K562 (cell line): ENCODE results near the gene RNF150. TPM values are rescaled to one million over a fixed set of nuclear protein-coding genes. Genes with fewer than 3 reads are reported as not detected.

Experiments
- ATAC-seq: fragments of 200-7000 bp; cut with Tn5 transposase; 3 replicates; pipeline ENCODE4 v1.9.1; 2020; ENCODE audit warnings: moderate library complexity
- BruUV-seq: library from RNA; stranded (reverse); fragments of 400-500 nt; replicated peaks from 2 replicates; lab custom pipeline; 2021; lab: Mats Ljungman, UMichigan
- CTCF ChIA-PET: fragments of 300-600 bp; formaldehyde crosslinking; extraction: SDS; loops from one replicate; lab custom pipeline; 2021; ENCODE audit warnings: low intra/inter-chr PET ratio; lab: Yijun Ruan, JAX
- POLR2A ChIA-PET: fragments of 300-600, 350-650 bp; sonication (Branson Sonifier 250); formaldehyde crosslinking; extraction: SDS; loops from one replicate; lab custom pipeline; 2021; ENCODE audit warnings: antibody characterized with exemption, inconsistent platforms; lab: Yijun Ruan, JAX
- DNase-seq, 4 experiments: peaks; one replicate each; pipeline versions ENCODE4 v3.0.0 to v3.0.0-alpha.2; 2011 to 2018; ENCODE audit warnings: low spot score in 3 of 4, mixed read lengths in 3 of 4; ENCODE audit errors: extremely low read depth in 1 of 4
- FAIRE-seq: peaks from 2 replicates; lab custom pipeline; 2011; peaks lifted over from hg19 to GRCh38; lab: Jason Lieb, UNC
- H2AFZ ChIP-seq: 2 replicates; pipeline ENCODE4 v1.6.0; 2011; ENCODE audit warnings: low read depth, low read length, control low read depth, inconsistent platforms
- H3K27ac ChIP-seq: fragments of 200-600 bp; 3 replicates; pipeline ENCODE4 v1.8.0; 2011; ENCODE audit warnings: low read depth, mild to moderate bottlenecking, control low read depth, inconsistent platforms, low read length, moderate library complexity, mixed read lengths; ENCODE audit errors: extremely low read depth
- H3K27me3 ChIP-seq, 2 experiments: fragments of 300-600 bp in 1 of 2; 2 replicates in 1 of 2; 3 replicates in 1 of 2; pipeline versions ENCODE4 v1.6.0 to v1.8.0; 2011; ENCODE audit warnings: inconsistent platforms in 2 of 2, low read length in 2 of 2, mild to moderate bottlenecking in 1 of 2, mixed read lengths in 1 of 2, moderate library complexity in 1 of 2; ENCODE audit not compliant: control insufficient read depth in 2 of 2, insufficient read depth in 2 of 2
- H3K36me3 ChIP-seq: fragments of 300-600 bp; 3 replicates; pipeline ENCODE4 v1.8.0; 2011; ENCODE audit warnings: mild to moderate bottlenecking, low read length, inconsistent platforms; ENCODE audit not compliant: control insufficient read depth, insufficient read depth
- H3K4me1 ChIP-seq, 2 experiments: fragments of 200-600 bp in 1 of 2; replicated peaks in 1 of 2; 2 replicates in 1 of 2; 3 replicates in 1 of 2; pipeline versions ENCODE4 v1.5.1 to v1.8.0; 2011; ENCODE audit warnings: inconsistent platforms in 2 of 2, low read length in 2 of 2, mild to moderate bottlenecking in 1 of 2, mixed read lengths in 1 of 2, moderate library complexity in 1 of 2; ENCODE audit not compliant: control insufficient read depth in 2 of 2, insufficient read depth in 2 of 2
- H3K4me2 ChIP-seq: 2 replicates; pipeline ENCODE4 v1.6.1; 2011; ENCODE audit warnings: low read length, control low read depth, inconsistent platforms, mixed read lengths; ENCODE audit not compliant: insufficient read depth
- H3K4me3 ChIP-seq: fragments of 200-600 bp; sonication (generic), shearing (Covaris generic); 2 replicates; pipeline ENCODE4 v1.5.1; 2016; ENCODE audit warnings: control low read depth, inconsistent platforms
- H3K79me2 ChIP-seq: fragments of 200-600 bp; 3 replicates; pipeline ENCODE4 v1.8.0; 2011; ENCODE audit warnings: low read length, inconsistent platforms; ENCODE audit not compliant: control insufficient read depth, insufficient read depth
- H3K9ac ChIP-seq, 2 experiments: 2 replicates each; pipeline versions ENCODE4 v1.6.0 to v1.6.1; 2011; ENCODE audit warnings: low read depth in 2 of 2, low read length in 2 of 2, control low read depth in 1 of 2, inconsistent platforms in 1 of 2, mild to moderate bottlenecking in 1 of 2, mixed read lengths in 1 of 2; ENCODE audit not compliant: insufficient read depth in 1 of 2
- H3K9me1 ChIP-seq: one replicate; pipeline ENCODE4 v1.6.0; 2011; ENCODE audit warnings: inconsistent platforms, mild to moderate bottlenecking, low read length, moderate library complexity; ENCODE audit not compliant: control insufficient read depth, insufficient read depth
- H3K9me3 ChIP-seq: replicated peaks from 2 replicates; pipeline ENCODE4 v1.5.1; 2011; ENCODE audit warnings: low read depth, low read length, inconsistent platforms; ENCODE audit not compliant: control insufficient read depth, insufficient read depth
- H4K20me1 ChIP-seq: replicated peaks from 2 replicates; pipeline ENCODE4 v1.6.1; 2011; ENCODE audit warnings: low read length, inconsistent platforms, mixed read lengths; ENCODE audit not compliant: control insufficient read depth, insufficient read depth
- CBX3 ChIP-seq, 2 experiments: IDR thresholded peaks; 1 replicate in 1 of 2; 2 replicates in 1 of 2; pipeline ENCODE4 v1.6.1; 2012; ENCODE audit warnings: inconsistent platforms in 2 of 2, low read length in 2 of 2, borderline replicate concordance in 1 of 2, control low read depth in 1 of 2
- CSDE1 ChIP-seq, 2 experiments: fragments of 450-650 bp; IDR thresholded peaks; 2 replicates each; pipeline ENCODE4 v1.6.1; 2016; ENCODE audit warnings: mild to moderate bottlenecking in 1 of 2
- JUNB ChIP-seq: fragments of 450-650 bp; formaldehyde crosslinking; conservative IDR thresholded peaks from 2 replicates; pipeline ENCODE4 v1.4.0; 2020; ENCODE audit warnings: mild to moderate bottlenecking
- NUFIP1 ChIP-seq: fragments of 450-650 bp; IDR thresholded peaks from 2 replicates; pipeline ENCODE4 v1.6.1; 2018; ENCODE audit not compliant: partially characterized antibody
- SREBF2 ChIP-seq: sonication (generic); formaldehyde crosslinking; IDR thresholded peaks from 2 replicates; pipeline ENCODE4 v1.4.0; 2020; ENCODE audit warnings: mild to moderate bottlenecking, missing genetic modification reagents
- ZNF274 ChIP-seq: IDR thresholded peaks from 2 replicates; pipeline ENCODE4 v1.6.1; 2011; ENCODE audit warnings: low read depth, mild to moderate bottlenecking, low read length, moderate library complexity, borderline replicate concordance
- ZNF277 ChIP-seq: fragments of 250-450 bp; sonication (Bioruptor Pico); IDR thresholded peaks from 2 replicates; pipeline ENCODE4 v1.8.0; 2022; ENCODE audit warnings: inconsistent platforms, mild to moderate bottlenecking, moderate library complexity, borderline replicate concordance
- WGBS: fragments of 100-300 bp; shearing (Covaris generic); methylation state at CpG from one replicate; pipeline ENCODE4 v1.1.6; 2016; ENCODE audit warnings: low coverage, mixed read lengths; ENCODE audit not compliant: insufficient coverage; ENCODE audit errors: missing lambda C conversion rate; 5-methylcytosine and 5-hydroxymethylcytosine counted together
- in situ Hi-C: fragments of 300-500 bp; cut with MboI; formaldehyde crosslinking; loops from 4 replicates; pipeline ENCODE4 v1.15.0; 2018; ENCODE audit warnings: inconsistent platforms, mixed read lengths
- intact Hi-C: fragments of 100-400 bp; cut with micrococcal nuclease; formaldehyde crosslinking; loops from 2 replicates; pipeline ENCODE4 v1.14.2; 2022
- polyA plus RNA-seq, 8 experiments: library from polyadenylated mRNA; depleted of rRNA in 4 of 8; stranded (reverse) in 5 of 8; unstranded in 3 of 8; fragments of >200 nt; fragmentation: Nextera tagmentation in 2 of 8; fragmentation: Illumina TruSeq in 1 of 8; extraction: Ambion mirVana in 2 of 8; extraction: Trizol in 1 of 8; gene quantifications; 2 replicates each; pipeline versions ENCODE4 v1.2.1 to v1.2.3, GENCODE V29; 2011 to 2014; ENCODE audit warnings: inconsistent platforms in 1 of 8, missing spikeins in 1 of 8
- total RNA-seq, 7 experiments: library from RNA; depleted of rRNA in 6 of 7; stranded (reverse); fragments of >200 nt in 6 of 7; fragmentation: Illumina TruSeq in 2 of 7; extraction: Trizol in 2 of 7; gene quantifications; 2 replicates each; pipeline versions ENCODE4 v1.2.1 to v1.2.3, GENCODE V29; 2011 to 2021; ENCODE audit warnings: low replicate concordance in 1 of 7
- TF ChIP-seq, protein P1 (sequence below): IDR thresholded peaks from 2 replicates; pipeline ENCODE4 v1.6.1; 2011; ENCODE audit warnings: borderline replicate concordance, low read depth, mild to moderate bottlenecking, moderate library complexity, low read length; ENCODE audit not compliant: insufficient read depth, poor library complexity, severe bottlenecking
- TF ChIP-seq, protein P2 (sequence below): sonication (generic); formaldehyde crosslinking; IDR thresholded peaks from 2 replicates; pipeline ENCODE4 v1.8.1; 2023; ENCODE audit warnings: mild to moderate bottlenecking, missing genetic modification reagents

The RNF150 gene
- total and polyA plus RNA-seq, 9 of the 15 experiments (the other 6 are each of a cell fraction or from before 2014, with no cell fraction given), result 0.09 TPM; not detected in 8

- Histone ChIP-seq H3K27ac (no peak overlapping the region), H3K9me3 (no peaks in the 10 kb centered on the region), H3K4me1 (no peaks in the 10 kb centered on the region), H2AFZ (no peak overlapping the region), H4K20me1 (no peaks in the 10 kb centered on the region), H3K27me3 (no peaks in the 10 kb centered on the region), H3K4me2 (no peak overlapping the region), H3K4me3 (no peak overlapping the region), H3K9ac (no peak overlapping the region), H3K79me2 (no peaks in the 10 kb centered on the region), H3K36me3 (no peaks in the 10 kb centered on the region), H3K9me1 (no peaks in the 10 kb centered on the region)
- FAIRE-seq (no peak), DNase-seq (no peak), ATAC-seq (no peak)
- intact Hi-C loops (no loop called here), in situ Hi-C loops (no loop called here)
- CTCF ChIA-PET, result no interaction called here
- TF ChIP-seq, protein P1, sequence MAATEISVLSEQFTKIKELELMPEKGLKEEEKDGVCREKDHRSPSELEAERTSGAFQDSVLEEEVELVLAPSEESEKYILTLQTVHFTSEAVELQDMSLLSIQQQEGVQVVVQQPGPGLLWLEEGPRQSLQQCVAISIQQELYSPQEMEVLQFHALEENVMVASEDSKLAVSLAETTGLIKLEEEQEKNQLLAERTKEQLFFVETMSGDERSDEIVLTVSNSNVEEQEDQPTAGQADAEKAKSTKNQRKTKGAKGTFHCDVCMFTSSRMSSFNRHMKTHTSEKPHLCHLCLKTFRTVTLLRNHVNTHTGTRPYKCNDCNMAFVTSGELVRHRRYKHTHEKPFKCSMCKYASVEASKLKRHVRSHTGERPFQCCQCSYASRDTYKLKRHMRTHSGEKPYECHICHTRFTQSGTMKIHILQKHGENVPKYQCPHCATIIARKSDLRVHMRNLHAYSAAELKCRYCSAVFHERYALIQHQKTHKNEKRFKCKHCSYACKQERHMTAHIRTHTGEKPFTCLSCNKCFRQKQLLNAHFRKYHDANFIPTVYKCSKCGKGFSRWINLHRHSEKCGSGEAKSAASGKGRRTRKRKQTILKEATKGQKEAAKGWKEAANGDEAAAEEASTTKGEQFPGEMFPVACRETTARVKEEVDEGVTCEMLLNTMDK, result no peak
- TF ChIP-seq ZNF277, result no peak
- no peak for TF ChIP-seq CBX3 (IDR thresholded peaks at IDR 0.05; ENCODE audit: borderline replicate concordance in 1 of 2, low read length in 2 of 2)
- no peak for TF ChIP-seq NUFIP1
- TF ChIP-seq JUNB (CRISPR knock-in tag), result no peak
- TF ChIP-seq, protein P2, sequence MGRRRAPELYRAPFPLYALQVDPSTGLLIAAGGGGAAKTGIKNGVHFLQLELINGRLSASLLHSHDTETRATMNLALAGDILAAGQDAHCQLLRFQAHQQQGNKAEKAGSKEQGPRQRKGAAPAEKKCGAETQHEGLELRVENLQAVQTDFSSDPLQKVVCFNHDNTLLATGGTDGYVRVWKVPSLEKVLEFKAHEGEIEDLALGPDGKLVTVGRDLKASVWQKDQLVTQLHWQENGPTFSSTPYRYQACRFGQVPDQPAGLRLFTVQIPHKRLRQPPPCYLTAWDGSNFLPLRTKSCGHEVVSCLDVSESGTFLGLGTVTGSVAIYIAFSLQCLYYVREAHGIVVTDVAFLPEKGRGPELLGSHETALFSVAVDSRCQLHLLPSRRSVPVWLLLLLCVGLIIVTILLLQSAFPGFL (CRISPR knock-in tag), result no peak
- no peak for TF ChIP-seq CSDE1 (IDR thresholded peaks at IDR 0.05)
- TF ChIP-seq SREBF2 (CRISPR knock-in tag), result no peak
- TF ChIP-seq ZNF274, result no peak
- POLR2A ChIA-PET, result no interaction called here
- no TSS peak for BruUV-seq
- WGBS, result 0% methylated on average over 2 of the region's 2 CpGs
Observed at GRCh38 chr4:140976768-140977167, 156.5 kb downstream of the RNF150 start.
